Neural crest cell (in vitro differentiated cells): ENCODE results near the gene NDUFV2. TPM values are rescaled to one million over a fixed set of nuclear protein-coding genes. Genes with fewer than 3 reads are reported as not detected.

Experiments used
- DNase-seq: peaks from one replicate; pipeline ENCODE4 v3.0.0; 2021; ENCODE audit warnings: low read depth, mixed read lengths, low spot score
- H3K27ac Mint-ChIP-seq: one replicate; pipeline ENCODE4 v1.8.0; 2021; ENCODE audit warnings: mild to moderate bottlenecking, mixed read lengths; ENCODE audit not compliant: unreplicated experiment
- H3K27me3 Mint-ChIP-seq: 2 replicates; pipeline ENCODE4 v1.8.0; 2021; ENCODE audit warnings: low read depth, mild to moderate bottlenecking, mixed read lengths
- H3K36me3 Mint-ChIP-seq: 2 replicates; pipeline ENCODE4 v1.8.0; 2021; ENCODE audit warnings: low read depth, mild to moderate bottlenecking, mixed read lengths
- H3K4me1 Mint-ChIP-seq: 2 replicates; pipeline ENCODE4 v1.8.0; 2021; ENCODE audit warnings: mixed read lengths
- H3K4me3 Mint-ChIP-seq: one replicate; pipeline ENCODE4 v1.8.0; 2021; ENCODE audit warnings: mild to moderate bottlenecking, mixed read lengths
- H3K9me3 Mint-ChIP-seq: 2 replicates; pipeline ENCODE4 v1.8.0; 2021; ENCODE audit warnings: mixed read lengths
- CTCF ChIP-seq: fragments of 200-600 bp; sonication (generic); conservative IDR thresholded peaks from 2 replicates; pipeline ENCODE4 v1.5.0; 2021; ENCODE audit warnings: antibody characterized with exemption, mild to moderate bottlenecking
- total RNA-seq: library from RNA; stranded (reverse); gene quantifications from 2 replicates; pipeline ENCODE4 v1.2.1, GENCODE V29; 2021

The NDUFV2 gene
- total RNA-seq, 1 donor from 2014 or later, result 144 TPM

GRCh38 chr18:9058406-9058805 is 44.1 kb upstream of the NDUFV2 start:
- H3K4me1 Mint-ChIP-seq, result no peaks in the 10 kb centered on the region
- no peak for TF ChIP-seq CTCF
- DNase-seq, result no peak
- H3K9me3 Mint-ChIP-seq, result no peaks in the 10 kb centered on the region
- no peaks in the 10 kb centered on the region for H3K27me3 Mint-ChIP-seq
- no peak overlapping the region for H3K4me3 Mint-ChIP-seq
- H3K36me3 Mint-ChIP-seq, result no peaks in the 10 kb centered on the region
- H3K27ac Mint-ChIP-seq, result no peak overlapping the region

- Mint-ChIP-seq H3K27ac (no peak overlapping the region), H3K9me3 (no peaks in the 10 kb centered on the region), H3K36me3 (no peaks in the 10 kb centered on the region), H3K27me3 (no peaks in the 10 kb centered on the region), H3K4me3 (no peak overlapping the region), H3K4me1 (no peaks in the 10 kb centered on the region)
- TF ChIP-seq CTCF, result no peak
- no peak for DNase-seq
These were observed 40.1 kb upstream of the NDUFV2 start for GRCh38 chr18:9062418-9062751.

- no peak for TF ChIP-seq CTCF
- no peaks in the 10 kb centered on the region for H3K36me3 Mint-ChIP-seq
- H3K4me1 Mint-ChIP-seq, result peaks cover 5% of the 10 kb centered on the region
These were observed 36.6 kb upstream of the NDUFV2 start for GRCh38 chr18:9065864-9066263.

GRCh38 chr18:9066358-9066757 is 36.1 kb upstream of the NDUFV2 start:
- Mint-ChIP-seq H3K27me3 (no peaks in the 10 kb centered on the region), H3K9me3 (no peaks in the 10 kb centered on the region), H3K36me3 (no peaks in the 10 kb centered on the region), H3K4me1 (peaks cover 5% of the 10 kb centered on the region), H3K27ac (no peak overlapping the region), H3K4me3 (no peak overlapping the region)
- no peak for TF ChIP-seq CTCF
- DNase-seq, result no peak

More at GRCh38 chr18:9065864-9066263, 36.6 kb upstream of the NDUFV2 start:
- Mint-ChIP-seq H3K4me3 (no peak overlapping the region), H3K27ac (no peak overlapping the region), H3K9me3 (no peaks in the 10 kb centered on the region), H3K27me3 (no peaks in the 10 kb centered on the region)
- DNase-seq, result no peak

DNA sequence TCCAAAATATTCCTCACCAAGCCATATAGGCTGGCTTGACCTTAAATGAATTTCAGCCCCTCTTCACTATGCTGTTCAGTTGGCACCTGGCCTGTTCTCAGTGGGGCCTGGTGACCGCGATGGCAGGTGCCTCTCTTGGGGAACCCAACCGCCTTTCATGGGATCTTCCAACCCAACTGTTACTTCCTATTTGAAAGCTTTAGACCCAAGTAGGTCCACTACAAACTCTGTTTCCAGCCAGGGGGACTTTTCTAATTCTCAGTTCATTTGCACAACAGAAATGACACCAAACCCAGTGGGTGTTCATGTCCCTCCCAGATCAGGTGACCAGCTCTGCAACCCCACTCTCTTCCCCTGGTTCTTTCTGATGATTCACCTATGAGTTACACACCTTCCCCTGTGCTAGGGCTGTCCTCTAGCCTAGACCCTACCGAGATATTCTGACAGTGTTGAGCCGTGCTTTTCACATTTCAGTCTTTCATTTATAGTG is 35.6 kb upstream of the NDUFV2 start:
- DNase-seq, result no peak
- no peak for TF ChIP-seq CTCF
- Mint-ChIP-seq H3K27me3 (no peaks in the 10 kb centered on the region), H3K27ac (no peak overlapping the region), H3K9me3 (no peaks in the 10 kb centered on the region), H3K4me1 (peaks cover 5% of the 10 kb centered on the region), H3K36me3 (no peaks in the 10 kb centered on the region), H3K4me3 (no peak overlapping the region)

GRCh38 chr18:9067823-9068222 is 34.7 kb upstream of the NDUFV2 start:
- H3K27ac Mint-ChIP-seq, result no peak overlapping the region
- TF ChIP-seq CTCF, result no peak
- H3K4me3 Mint-ChIP-seq, result no peak overlapping the region
- H3K9me3 Mint-ChIP-seq, result no peaks in the 10 kb centered on the region
- DNase-seq, result no peak
- H3K27me3 Mint-ChIP-seq, result no peaks in the 10 kb centered on the region
- no peaks in the 10 kb centered on the region for H3K36me3 Mint-ChIP-seq
- peaks cover 5% of the 10 kb centered on the region for H3K4me1 Mint-ChIP-seq
